DMS53 treated with DMSO at 0.1 percent for 48 hours (cell line): ENCODE results near the gene B3GLCT.
"Not testable (repeated sequence)": the region's sequence is repeated elsewhere in the genome, so short reads cannot be mapped to it uniquely, and the experiment has no call there.

Source experiments
- DNase-seq: peaks from one replicate; lab custom pipeline; 2025; ENCODE audit not compliant: unreplicated experiment; lab: John Stamatoyannopoulos, UW

Gene B3GLCT

DNA sequence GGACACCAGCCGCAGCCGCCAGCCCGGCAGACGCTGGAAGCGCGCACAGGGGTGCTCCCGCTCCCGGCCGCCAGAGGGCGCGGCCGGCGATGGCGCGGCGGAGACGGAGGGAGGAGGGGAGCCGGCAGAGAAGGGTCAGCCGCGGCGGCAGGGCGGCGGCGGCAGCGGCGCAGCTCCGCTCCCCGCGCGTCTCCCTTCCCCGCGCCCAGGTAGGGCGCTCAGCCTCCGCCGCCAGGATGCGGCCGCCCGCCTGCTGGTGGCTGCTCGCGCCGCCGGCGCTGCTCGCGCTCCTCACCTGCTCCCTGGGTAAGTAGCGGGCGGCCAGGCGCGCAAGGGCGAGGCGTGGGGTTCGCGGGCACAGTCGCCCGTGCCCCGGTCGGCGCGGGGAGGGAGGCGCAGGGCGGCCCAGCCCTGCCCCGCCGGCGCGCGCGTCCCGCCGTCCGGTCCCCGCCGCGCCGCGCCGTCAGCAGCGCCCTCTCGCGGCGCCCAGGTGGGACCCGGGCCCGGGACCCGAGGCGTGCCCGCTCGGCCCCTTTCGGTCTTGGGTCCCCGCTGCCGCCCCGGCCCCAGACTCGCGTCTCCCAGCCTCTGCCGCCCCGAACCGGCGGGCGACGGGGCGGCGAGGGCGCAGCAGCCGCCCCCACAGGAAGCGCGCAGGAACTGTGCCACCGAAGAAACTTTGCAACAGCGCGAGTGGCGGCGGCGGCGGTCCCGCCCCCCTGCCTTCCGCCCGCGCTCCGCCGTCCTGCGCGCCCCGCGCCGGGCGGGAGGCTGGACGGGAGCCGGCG lies at the start of gene B3GLCT:
Gene B3GLCT, plus strand, starts transcription at position 127 of the 788 bp plus-strand sequence. Its CDS starts 110 bp downstream, at position 237.
- peak; percentile 74 for DNase-seq

DNA sequence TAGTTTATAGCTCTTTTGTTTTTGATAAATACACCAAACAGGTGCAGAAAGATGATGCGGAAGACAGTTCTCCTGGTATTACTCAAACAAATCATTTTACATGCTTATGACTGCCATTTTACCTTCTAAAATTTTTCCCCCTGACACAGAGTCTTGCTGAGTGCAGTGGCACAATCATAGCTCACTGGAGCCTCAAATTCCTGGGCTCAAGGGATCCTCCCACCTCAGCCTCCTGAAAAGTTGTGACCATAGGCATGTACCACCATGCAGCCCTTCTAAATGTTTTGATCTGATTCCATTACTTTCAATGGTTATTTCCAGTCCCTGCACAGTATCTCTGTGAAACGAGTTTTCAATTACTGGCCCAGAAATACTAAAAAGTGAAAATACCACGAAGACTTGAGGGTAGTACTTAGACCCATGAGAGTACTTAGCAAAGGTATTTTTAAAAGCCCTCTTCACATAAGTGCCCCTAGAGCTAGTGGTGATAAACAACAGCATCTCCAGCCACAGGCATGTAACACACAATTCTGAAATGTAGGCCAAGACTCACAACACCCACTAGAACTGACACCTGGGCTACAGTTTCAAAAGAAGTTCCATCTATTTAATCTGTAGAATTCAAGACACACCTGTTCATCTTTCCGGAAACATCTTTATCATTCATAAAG lies 49.3 kb upstream of the B3GLCT start:
- no peak for DNase-seq

DNA sequence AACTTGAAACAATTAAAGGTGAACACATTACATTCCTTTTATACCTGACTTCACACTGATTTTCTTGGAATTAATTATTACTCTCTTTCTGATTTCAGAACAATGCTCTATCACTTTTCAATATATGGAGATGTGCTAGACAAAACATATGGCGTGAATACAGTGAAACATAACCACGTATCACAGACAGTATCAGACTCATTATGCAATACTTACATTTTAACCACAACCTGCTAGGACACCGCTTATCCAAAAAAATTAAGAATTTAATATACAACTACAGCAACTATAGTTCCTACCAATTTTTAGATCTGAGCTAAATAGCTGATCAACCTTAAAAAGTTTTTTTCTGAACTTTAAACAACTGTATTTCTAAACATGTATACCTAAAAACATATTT lies 47.9 kb upstream of the B3GLCT start:
- DNase-seq = no peak

DNA sequence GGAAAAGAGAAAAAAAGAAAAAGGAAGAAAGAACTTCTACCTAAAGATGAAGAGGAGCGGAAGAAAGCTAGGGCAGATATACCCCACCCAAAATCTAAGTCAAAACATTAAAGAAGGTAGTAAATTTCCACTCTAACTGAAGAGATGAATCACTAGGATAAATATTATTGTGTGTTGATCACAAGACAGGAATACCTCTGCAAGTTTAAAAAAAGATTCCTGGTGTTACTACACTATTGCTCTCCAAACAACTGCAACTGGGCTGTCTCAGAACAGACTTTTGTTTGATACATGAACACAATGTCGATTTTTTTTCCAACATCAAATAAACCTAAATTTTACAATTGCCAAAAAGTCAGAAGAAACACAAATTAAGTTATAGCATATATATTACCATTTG lies 44.8 kb upstream of the B3GLCT start:
- no peak for DNase-seq

DNA sequence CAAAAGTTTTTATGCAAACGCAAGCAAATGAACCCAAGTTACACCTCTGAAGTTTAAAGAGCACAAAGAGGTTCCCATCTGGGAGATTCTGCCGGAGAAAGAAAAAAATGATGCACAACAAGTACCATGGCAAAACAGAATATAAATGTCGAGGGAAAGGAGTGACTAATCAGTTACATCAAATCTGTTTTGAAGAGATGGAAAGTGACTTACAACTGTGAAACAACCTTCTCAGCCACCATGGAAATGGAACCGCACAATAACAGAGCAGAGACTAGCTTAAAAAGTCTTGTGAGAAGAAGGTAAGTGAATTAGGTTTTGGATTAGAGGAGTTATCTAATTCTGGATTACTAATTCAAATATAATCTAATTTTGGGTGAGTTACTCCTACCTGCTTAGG lies 40.5 kb upstream of the B3GLCT start:
- no peak for DNase-seq

DNA sequence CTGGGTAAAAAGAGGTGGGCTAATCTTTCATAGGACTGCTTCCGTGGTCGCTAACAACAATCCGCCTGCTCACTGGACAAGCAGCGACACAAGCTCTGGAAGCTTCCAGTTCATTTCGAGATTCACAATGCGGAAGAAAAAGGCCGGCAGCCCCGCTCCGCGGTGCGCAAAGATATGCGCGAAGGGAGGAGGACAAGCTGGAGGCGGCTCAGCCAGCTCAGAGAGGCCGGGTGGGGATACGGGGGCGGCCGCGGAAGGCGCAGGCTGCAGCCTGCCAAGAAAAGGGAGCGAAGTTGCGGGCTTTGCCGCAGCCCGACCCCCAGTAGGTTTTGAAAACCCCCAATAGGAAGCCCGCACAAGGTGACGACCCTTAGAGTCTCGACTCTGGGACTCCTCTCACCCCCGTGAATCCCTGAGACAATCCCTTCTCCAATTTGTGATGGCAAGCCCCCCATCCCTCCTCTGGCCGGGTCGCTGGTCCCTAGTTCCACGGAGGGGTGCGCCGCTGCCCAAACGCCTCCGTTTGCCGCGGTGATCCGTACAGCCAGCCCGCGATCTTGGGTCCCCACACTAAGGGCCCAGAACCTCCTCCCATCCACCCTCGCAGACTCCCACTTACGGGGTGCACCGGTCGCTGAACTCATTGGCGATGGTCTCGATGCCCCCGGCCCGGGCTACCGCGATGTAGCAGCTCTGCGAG lies 38.8 kb upstream of the B3GLCT start:
- peak; percentile 21 for DNase-seq

DNA sequence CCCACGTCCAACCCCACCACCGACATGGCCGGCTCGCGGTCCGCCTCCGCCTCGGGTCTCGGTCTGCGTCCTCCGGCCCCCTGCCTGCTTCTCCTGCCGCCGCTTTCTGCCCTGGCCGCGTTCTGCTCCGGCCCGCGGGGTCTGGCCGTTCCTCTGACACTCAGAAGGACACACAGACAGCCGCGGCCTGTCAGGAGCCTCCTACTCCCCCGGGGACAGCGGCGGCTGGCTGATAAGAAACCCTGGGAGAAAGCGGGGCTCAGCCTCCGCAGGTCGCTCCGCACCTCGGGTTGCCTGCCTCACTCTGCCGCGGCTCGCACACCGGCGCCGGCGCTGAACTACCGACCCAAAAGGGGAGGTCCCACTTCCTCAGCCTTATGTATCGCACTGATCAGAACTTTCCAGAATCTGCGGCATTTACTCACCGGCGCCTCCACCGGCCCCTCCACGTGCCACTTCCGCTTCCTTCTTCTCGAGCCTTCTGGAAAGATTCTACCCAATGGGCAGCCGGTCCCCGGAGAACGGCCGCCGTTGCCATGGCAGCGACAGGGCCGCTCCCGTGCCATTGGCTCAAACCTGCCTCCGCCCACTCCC lies 38.1 kb upstream of the B3GLCT start, which contains the start of gene HSPH1:
Gene HSPH1, minus strand, starts transcription at position 348 of the 594 bp plus-strand sequence. Its CDS starts 322 bp downstream, at position 26.
- DNase-seq = peak; percentile 94

DNA sequence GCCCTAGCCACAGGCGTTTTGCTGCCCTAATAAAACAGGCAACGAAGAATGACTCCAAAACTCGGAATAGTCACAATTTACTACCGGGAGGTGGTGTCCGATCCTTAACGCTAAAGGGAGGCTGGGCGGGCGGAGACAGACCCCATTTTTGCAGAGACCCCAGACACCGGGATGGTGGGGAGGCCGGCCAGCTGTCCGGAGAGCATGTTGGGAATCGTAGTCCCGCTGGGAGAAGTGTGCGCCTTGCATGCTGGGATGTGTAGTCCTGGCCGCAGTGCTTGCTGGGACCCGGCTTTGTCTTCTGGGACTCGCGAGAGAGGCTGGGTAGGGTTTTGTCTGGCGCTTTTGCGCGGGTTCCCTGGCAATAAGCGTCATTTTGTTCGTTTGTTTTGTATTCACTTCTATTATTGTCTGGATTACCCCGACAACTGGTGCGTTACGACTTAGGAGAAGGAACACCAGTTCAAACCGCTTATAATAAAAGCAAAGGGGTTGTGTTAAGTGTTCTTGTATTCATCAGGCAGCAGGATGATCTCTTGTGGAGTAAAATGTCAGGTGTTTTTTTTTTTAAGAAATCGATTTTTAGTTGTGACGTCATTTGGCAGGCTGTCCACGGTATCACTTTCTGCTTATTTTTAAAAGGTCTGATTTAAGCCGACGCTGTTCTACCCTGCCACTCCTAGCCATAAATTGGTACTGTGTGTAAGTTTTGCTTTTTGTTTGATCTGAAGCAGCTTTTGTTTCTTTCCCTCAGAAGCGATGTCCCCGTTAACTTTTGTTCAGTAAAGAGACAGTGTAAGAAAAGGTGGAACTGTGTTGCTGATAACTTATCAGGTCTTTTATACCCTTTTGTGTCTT lies 37.4 kb upstream of the B3GLCT start:
- DNase-seq = peak; percentile 94

DNA sequence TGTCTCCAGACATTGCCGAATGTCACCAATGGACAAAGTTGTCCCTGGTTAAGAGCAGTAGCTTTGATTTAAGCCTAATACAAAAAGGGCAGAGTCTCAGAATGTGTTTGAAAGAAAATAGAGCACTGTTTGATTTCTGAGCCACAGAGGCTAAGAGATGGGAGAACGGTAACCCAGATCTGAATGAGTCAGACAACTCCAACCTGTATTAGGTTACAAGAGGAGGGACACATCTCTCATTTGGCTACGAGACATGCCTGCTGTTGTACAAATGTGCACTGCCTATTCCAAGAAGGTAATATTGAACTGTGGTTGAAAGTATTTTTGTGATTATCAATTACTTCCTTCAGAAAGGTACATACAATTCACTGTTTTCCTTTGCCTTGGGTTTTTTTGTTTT lies 33.2 kb upstream of the B3GLCT start:
- no peak for DNase-seq

DNA sequence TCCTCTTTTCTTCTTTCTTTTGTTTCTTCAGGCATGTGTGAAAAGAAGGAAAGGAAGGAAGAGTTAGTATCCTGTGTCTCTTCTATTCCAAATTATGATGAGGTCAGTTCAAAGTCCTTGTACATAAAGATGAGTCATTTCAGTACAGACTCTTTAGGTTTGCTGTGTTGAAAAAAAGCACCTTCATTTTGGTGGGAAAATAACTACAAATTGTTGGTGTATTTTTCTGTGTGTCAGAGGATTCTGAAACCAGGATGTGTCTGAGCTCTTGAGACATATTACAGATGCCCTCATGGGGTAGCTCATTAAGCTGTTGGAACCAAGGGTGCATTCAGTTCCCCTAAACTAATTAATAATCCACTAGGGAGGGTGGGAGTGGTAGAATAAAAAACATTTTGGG lies 32.3 kb upstream of the B3GLCT start:
- DNase-seq = peak; percentile 9

DNA sequence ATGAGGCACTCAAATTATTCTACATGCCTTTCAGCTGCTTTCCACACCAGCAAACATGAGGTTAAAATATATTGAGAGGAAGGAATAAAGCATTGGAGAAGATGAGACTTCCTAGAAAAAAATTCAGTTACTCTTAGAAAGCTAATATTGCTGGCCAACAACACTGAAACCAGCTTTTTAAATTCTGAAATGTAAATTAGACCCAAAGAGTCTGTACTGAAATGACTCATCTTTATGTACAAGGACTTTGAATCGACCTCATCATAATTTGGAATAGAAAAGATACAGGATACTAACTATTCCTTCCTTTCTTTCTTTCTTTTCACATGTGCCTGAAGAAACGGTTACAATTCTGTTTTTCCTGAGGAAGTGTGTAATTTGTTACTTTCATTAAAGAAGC lies 31.6 kb upstream of the B3GLCT start:
- no peak for DNase-seq

DNA sequence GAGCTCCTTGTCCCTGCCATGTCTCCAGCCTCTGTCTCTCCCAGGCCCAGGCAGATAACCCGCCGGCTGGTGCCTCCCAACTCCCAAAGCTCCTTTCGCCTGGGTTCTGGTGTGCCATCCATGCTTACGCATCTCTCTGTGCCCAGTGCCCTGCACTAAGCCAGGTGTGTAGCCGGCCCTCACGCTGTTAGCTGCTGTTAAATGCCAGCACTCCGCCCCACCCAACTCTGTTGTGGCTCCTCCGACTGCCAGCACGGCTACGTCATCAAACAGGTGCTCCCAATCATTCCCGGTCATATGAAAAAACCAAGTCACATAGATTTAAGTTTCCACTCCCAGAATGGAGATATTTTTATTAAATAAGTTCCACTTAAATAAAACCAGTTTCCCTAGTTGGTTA lies 31.0 kb upstream of the B3GLCT start:
- DNase-seq = no peak

DNA sequence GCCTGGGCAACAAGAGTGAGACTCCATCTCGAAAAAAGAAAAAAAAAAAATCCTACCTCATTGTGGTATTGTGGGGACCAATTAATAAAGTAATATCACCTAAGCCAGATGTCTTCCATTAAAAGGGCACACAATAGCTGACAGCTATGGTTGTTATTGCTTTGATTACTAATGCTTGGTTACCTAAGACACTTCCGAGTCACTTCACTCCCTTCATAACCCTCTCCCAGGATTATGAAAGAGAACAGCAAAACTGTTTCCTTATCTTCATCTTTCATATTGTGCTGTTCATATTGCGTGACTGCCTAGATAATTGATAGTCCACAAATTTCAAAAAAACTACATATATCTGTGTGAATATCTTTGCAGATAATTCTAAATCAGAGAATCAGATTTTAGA lies 27.8 kb upstream of the B3GLCT start:
- DNase-seq = no peak

DNA sequence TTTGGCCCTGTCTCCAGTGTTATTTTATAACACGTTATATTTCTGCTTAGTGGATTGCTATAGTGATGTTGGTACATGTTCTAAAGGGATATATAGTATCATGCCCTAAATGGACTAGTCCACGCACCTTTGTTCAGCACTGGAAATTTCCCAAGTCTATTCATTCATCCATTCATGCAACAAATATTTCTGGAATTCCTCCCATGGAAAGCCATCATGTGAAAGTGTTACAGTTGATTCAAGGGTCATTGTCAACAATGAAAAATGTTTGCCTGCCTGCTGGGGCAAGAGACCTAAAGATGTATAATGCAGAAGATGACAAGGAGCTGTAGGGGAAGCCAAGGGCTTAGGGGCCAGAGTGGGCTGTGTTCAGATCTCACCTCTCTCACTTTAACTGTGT lies 27.2 kb upstream of the B3GLCT start:
- DNase-seq = no peak

DNA sequence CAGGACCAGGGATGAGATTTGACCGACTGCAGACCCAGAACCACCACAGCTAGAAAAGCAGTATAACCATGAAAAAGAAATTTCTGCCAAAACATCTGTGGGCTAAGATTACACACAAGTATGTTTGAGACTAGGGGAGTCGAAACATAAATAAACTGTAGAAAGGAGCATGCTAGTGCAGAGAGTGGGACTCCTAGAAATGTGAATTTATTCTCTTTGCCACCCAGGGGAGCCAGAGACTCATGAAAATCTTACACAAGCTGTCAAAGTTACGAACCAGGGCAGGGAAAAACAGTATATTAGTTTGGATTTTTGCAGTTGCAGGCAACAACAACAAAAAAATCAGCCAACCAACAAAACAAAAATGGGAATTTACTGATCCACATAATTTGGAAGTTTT lies 25.8 kb upstream of the B3GLCT start:
- DNase-seq = no peak

DNA sequence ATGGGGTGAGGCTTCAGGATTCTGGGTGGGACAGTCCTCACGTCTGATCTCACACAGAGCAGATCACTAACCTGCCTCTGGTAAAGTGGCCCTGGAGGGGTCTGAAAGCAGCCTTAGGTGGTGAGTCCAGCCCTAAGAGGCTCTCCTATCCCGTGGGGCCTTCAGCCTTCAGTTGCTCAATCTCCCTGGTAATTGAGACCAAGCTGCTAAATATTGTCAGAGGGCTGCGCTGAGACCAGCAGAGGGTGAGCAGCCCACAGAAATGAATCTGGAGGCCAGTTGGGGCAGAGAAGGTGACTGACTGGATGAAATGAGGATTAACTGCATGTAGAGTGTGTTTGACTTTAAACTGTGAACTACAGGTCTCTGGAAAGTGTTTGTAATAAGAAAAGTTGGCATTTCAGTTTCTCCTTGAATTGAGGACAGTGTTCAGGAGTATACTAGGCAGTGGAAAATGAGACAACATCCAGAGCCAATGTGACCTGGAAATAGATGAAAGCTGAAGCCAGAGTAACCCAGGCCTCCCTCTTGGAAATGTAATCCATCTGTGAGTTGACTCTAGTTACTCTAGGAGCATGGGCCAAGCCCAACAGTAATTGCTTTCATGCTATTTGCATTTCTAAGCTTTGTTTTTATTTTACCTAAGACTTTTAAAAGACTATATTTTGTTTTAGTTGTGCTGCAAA lies 23.8 kb upstream of the B3GLCT start:
- DNase-seq = no peak

DNA sequence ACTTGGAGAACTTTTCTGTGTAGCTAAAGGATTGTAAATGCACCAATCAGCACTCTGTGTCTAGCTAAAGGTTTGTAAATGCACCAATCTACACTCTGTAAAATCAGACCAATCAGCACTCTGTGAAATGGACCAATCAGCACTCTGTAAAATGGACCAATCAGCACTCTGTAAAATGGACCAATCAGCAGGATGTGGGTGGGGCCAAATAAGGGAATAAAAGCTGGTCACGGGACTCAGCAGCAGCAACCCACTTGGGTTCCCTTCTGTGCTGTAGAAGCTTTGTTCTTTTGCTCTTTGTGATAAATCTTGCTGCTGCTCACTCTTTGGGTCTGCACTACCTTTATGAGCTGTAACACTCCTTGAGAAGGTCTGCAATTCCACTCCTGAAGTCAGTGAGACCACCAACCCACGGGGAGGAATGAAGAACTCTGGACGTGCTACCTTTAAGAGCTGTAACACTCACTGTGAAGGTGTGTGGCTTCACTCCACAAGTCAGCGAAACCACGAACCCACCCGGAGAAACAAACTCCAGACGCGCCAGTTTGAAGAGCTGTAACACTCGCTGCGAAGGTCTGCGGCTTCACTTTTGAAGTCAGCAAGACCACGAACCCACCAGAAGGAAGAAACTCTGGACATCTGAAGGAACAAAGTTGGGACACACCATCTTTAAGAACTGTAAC lies 21.8 kb upstream of the B3GLCT start:
- not testable (repeated sequence) for DNase-seq

DNA sequence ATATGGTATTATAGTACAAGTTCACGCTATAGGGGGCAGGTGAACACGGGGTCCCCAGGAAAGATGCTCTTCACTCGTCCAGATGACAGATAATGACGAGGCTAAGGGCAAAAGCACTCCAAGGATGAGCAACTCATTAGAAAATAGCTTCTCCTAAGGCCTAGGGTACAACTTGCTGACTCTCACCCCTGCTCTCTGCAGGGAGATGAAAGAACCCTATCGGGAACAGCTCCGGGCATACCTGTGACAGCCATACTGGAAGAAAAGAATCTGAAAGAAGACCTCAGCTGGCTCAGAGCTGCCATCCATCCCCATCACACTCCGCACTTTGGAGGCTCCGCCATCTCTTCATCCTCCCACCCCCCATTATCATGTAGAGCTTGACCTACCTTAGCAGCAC lies 20.5 kb upstream of the B3GLCT start:
- no peak for DNase-seq

DNA sequence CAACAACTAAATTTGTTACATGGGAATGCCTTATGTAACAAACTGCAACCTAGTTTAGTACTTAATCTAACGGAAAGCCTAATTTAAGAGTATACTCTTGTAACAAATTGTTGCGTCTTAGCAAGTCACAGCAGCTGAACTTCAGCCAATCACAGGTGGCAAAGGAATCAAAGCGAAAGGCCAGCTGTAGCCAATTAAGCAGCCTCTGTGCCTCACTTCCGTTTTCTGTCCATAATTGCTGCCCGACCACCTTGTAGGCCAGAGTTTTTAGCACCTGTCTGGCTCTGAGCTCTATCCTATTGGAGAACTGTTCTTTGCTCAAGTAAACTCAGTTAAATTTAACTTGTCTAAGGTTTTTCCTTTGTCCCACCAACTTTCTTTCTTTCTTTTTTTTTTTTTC lies 20.0 kb upstream of the B3GLCT start:
- no peak for DNase-seq
